Fibroblast of mammary gland (primary cell): ENCODE measurements around the gene SNPH.
"Not testable (repeated sequence)": the region's sequence is repeated elsewhere in the genome, so short reads cannot be mapped to it uniquely, and the experiment has no call there.

Experiments used
- DNase-seq: peaks from one replicate; pipeline ENCODE4 v3.0.0-alpha.2; 2010; ENCODE audit warnings: low read depth
- H3K4me3 ChIP-seq: 2 replicates; pipeline ENCODE4 v1.5.1; 2011; ENCODE audit warnings: low read depth, mild to moderate bottlenecking, low read length, moderate library complexity; ENCODE audit not compliant: control insufficient read depth
- TF ChIP-seq, protein P1 (sequence below): conservative IDR thresholded peaks from 2 replicates; pipeline ENCODE4 v1.5.1; 2011; ENCODE audit warnings: low read depth, low read length, inconsistent platforms; ENCODE audit not compliant: control insufficient read depth, insufficient read depth

SNPH gene

DNA sequence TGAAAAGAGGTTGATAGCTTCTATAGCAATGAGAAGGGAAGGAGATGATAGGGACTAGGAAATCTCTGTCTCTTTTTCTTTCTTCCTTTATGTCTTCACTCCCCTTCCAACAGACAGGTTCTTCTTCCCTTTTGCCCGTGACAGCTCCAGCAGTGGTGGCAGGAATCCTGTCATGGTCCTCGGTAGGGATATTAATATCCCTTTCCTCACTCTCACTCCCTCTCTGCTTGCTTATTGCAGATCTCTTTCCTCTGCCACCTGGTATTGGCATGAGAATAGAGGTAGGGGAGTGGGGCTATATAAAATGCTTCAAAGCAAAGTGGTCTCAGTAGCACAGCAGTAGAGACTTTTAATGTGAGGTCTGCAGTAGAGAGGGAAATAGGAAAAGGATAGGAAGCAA is 20.5 kb upstream of the SNPH start:
- TF ChIP-seq, protein P1, sequence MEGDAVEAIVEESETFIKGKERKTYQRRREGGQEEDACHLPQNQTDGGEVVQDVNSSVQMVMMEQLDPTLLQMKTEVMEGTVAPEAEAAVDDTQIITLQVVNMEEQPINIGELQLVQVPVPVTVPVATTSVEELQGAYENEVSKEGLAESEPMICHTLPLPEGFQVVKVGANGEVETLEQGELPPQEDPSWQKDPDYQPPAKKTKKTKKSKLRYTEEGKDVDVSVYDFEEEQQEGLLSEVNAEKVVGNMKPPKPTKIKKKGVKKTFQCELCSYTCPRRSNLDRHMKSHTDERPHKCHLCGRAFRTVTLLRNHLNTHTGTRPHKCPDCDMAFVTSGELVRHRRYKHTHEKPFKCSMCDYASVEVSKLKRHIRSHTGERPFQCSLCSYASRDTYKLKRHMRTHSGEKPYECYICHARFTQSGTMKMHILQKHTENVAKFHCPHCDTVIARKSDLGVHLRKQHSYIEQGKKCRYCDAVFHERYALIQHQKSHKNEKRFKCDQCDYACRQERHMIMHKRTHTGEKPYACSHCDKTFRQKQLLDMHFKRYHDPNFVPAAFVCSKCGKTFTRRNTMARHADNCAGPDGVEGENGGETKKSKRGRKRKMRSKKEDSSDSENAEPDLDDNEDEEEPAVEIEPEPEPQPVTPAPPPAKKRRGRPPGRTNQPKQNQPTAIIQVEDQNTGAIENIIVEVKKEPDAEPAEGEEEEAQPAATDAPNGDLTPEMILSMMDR: no peak
- no peak overlapping the region for H3K4me3 ChIP-seq
- no peak for DNase-seq

DNA sequence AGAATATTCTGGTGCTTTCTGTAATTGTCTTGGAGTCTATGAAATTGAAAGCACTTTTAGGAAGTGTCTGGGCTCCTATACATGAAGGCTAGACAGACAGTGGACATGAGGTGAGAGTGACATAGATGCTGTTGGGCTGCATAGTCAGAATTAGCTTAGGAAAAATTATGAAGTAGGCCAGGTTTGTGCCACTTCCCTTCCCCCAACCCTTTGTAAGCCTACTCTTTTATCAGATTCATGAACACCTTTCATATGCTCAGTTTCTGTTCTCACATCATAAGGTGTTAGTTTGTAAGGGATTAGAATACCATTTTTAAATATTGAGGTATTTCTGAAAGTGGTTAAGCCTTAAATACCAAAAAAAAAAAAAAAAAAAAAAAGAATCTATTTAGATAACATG is 18.4 kb upstream of the SNPH start:
- DNase-seq: no peak
- TF ChIP-seq, protein P1: no peak
- H3K4me3 ChIP-seq: no peak overlapping the region

DNA sequence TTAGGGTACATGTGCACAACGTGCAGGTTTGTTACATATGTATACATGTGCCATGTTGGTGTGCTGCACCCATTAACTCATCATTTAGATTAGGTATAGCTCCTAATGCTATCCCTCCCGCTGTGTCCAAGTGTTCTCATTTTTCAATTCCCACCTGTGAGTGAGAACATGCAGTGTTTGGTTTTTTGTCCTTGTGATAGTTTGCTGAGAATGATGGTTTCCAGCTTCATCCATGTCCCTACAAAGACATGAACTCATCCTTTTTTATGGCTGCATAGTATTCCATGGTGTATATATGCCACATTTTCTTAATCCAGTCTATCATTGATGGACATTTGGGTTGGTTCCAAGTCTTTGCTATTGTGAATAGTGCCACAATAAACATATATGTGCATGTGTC is 15.8 kb upstream of the SNPH start:
- DNase-seq, H3K4me3 ChIP-seq: not testable (repeated sequence)

DNA sequence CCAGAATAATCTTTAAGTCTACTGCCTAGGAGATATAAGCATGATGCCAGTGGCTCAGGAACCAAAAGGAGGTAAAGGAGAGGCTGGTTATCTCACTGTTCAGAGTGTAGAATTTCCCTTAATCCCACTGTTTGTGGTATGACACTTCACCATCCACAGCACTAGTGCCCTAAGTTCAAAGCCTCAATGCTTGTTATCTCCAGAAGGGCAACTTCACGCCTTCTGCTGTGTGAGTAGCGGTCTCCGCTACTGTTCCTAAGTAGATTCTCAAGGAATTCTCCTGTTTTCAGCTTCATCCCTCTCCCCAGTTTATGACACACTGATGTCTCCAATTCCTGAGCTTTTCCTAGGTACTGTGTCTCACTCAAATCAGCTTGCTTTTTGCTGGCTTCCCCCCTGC is 13.7 kb upstream of the SNPH start:
- TF ChIP-seq, protein P1: no peak
- H3K4me3 ChIP-seq: no peak overlapping the region
- DNase-seq: no peak

DNA sequence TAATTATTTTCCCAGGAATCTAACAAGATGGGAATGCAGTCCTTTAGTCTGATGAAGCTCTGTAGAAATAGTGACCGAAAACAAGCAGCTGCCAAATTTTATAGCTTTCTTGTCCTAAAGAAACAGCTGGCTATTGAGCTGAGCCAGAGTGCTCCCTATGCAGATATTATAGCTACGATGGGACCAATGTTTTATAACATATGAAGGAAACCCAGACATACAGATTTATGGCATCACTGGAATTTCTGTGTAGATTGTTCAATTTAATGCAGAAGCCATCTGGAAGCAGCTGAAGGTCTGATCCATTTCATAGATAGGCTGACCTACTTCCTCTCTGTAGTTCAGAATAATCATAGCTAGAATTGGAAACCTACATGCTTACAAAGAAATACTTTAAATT is 11.8 kb upstream of the SNPH start:
- no peak for DNase-seq
- TF ChIP-seq, protein P1: no peak
- no peak overlapping the region for H3K4me3 ChIP-seq

DNA sequence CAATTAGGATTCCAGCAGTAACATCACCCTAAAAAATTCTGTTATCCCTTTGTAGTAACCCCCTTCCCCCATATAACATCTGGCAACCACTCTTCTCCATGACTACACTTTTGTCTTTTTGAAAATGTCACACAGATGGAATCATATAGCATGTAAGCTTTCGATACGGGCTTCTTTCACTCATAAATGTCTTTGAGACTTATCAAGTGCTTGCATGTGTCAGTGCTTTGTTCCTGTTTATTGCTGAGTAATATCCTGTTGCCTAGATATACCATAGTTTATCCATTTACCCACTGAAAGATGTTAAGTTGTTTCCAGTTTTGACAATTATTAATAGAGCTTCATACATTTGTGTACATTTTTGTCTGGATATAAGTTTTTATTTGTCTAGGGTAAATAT is 10.4 kb upstream of the SNPH start:
- TF ChIP-seq, protein P1: no peak
- no peak for DNase-seq

DNA sequence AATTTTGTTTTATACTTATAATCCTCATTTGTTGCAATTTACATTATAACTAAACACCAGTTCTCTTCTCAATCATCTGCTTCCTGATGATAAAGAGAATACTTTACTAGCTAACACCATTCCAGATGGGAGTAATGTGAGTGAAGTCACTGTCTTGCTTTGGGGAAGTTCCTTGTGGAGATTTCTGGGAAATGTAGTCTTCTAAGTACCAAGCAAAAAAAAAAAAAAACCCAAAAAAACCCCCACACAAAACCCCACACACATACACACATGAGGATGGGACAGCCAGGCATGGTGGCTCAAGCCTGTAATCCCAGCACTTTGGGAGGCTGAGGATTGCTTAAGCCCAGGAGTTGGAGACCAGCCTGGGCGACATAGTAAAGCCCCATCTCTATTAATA is 2.2 kb upstream of the SNPH start:
- no peak overlapping the region for H3K4me3 ChIP-seq
- TF ChIP-seq, protein P1: no peak
- peak; percentile 61 for DNase-seq

More for the DNA sequence above, 10.4 kb upstream of the SNPH start:
- H3K4me3 ChIP-seq: no peak overlapping the region
